Measurements from ENCODE around the gene STXBP1. TPM values are rescaled to one million over a fixed set of nuclear protein-coding genes. Genes with fewer than 3 reads are reported as not detected.

The STXBP1 gene
- total and polyA plus RNA-seq, 9 donors: 5.3 to 19.5 (median 13.1) TPM

GRCh38 chr9:127739614-127740330 lies 127.7 kb downstream of the STXBP1 start:
- H3K27ac ChIP-seq (ENCODE audit: low read length): no peak overlapping the region
- H3K36me3 ChIP-seq (ENCODE audit: control insufficient read depth, insufficient read depth, low read length): peaks cover 20% of the 10 kb centered on the region
- H3K4me1 ChIP-seq (ENCODE audit: control insufficient read depth, insufficient read depth, low read length): peaks cover 12% of the 10 kb centered on the region
- 81% methylated on average over 17 of the region's 19 CpGs for WGBS (ENCODE audit: insufficient coverage)
- no peak for DNase-seq
- H3K27me3 ChIP-seq (ENCODE audit: control insufficient read depth, insufficient read depth, low read length): no peaks in the 10 kb centered on the region
- no peaks in the 10 kb centered on the region for H3K9me3 ChIP-seq (replicated peaks; ENCODE audit: control insufficient read depth, low read depth, low read length)
- no peak overlapping the region for H3K4me3 ChIP-seq (ENCODE audit: low read length)

GRCh38 chr9:127741831-127742434 lies 129.9 kb downstream of the STXBP1 start:
- WGBS (ENCODE audit: insufficient coverage): 34% methylated on average over 35 of the region's 38 CpGs
- H3K9me3 ChIP-seq (replicated peaks; ENCODE audit: control insufficient read depth, low read depth, low read length): no peaks in the 10 kb centered on the region
- peaks cover 29% of the 10 kb centered on the region for H3K36me3 ChIP-seq (ENCODE audit: control insufficient read depth, insufficient read depth, low read length)
- H3K27ac ChIP-seq (ENCODE audit: low read length): no peak overlapping the region
- H3K27me3 ChIP-seq (ENCODE audit: control insufficient read depth, insufficient read depth, low read length): no peaks in the 10 kb centered on the region
- H3K4me1 ChIP-seq (ENCODE audit: control insufficient read depth, insufficient read depth, low read length): peaks cover 6% of the 10 kb centered on the region
- DNase-seq: peak; percentile 72
- H3K4me3 ChIP-seq (ENCODE audit: low read length): no peak overlapping the region

Other genes starting within 250 kb of the STXBP1 start
- 10.2 TPM for gene SLC2A8, start 215.1 kb upstream of the STXBP1 start, total RNA-seq
- gene SLC2A8, start 215.1 kb upstream of the STXBP1 start, polyA plus RNA-seq (ENCODE audit: insufficient read depth in 1 of 8, insufficient read length in 8 of 8, low replicate concordance in 1 of 8): 10 to 100 TPM; 10.0 to 14.5 (median 12.7) TPM
- gene ZNF79, start 187.9 kb upstream of the STXBP1 start, total RNA-seq: 7.8 TPM
- 1 to 10 TPM; 3.4 to 6.2 (median 4.5) TPM for gene ZNF79, start 187.9 kb upstream of the STXBP1 start, polyA plus RNA-seq (ENCODE audit: insufficient read depth in 1 of 8, insufficient read length in 8 of 8, low replicate concordance in 1 of 8)
- 2,837 TPM for gene RPL12, start 160.9 kb upstream of the STXBP1 start, total RNA-seq
- 1,000 to 10,000 TPM; 2,053 to 2,886 (median 2,314) TPM for gene RPL12, start 160.9 kb upstream of the STXBP1 start, polyA plus RNA-seq (ENCODE audit: insufficient read depth in 1 of 8, insufficient read length in 8 of 8, low replicate concordance in 1 of 8)
- gene LRSAM1, start 160.8 kb upstream of the STXBP1 start, total RNA-seq: 5.8 TPM
- 10 to 100 TPM; 10.5 to 13.7 (median 11.6) TPM for gene LRSAM1, start 160.8 kb upstream of the STXBP1 start, polyA plus RNA-seq (ENCODE audit: insufficient read depth in 1 of 8, insufficient read length in 8 of 8, low replicate concordance in 1 of 8)
- not detected for gene CFAP157, start 94.7 kb downstream of the STXBP1 start, total RNA-seq
- 1 to 10 TPM in 6 of 8 donors, under 1 TPM in 2; 0.84 to 2.4 (median 1.3) TPM for gene CFAP157, start 94.7 kb downstream of the STXBP1 start, polyA plus RNA-seq (ENCODE audit: insufficient read depth in 1 of 8, insufficient read length in 8 of 8, low replicate concordance in 1 of 8)
- gene PTRH1, start 103.4 kb downstream of the STXBP1 start, total RNA-seq: 9.4 TPM
- gene PTRH1, start 103.4 kb downstream of the STXBP1 start, polyA plus RNA-seq (ENCODE audit: insufficient read depth in 1 of 8, insufficient read length in 8 of 8, low replicate concordance in 1 of 8): 10 to 100 TPM in 1 of 8 donors, 1 to 10 TPM in 7; 7.5 to 11.1 (median 9.1) TPM
- not detected for gene TTC16, start 103.8 kb downstream of the STXBP1 start, total RNA-seq
- gene TTC16, start 103.8 kb downstream of the STXBP1 start, polyA plus RNA-seq (ENCODE audit: insufficient read depth in 1 of 8, insufficient read length in 8 of 8, low replicate concordance in 1 of 8): under 1 TPM in 5 of 8 donors, not detected in 3; 0.02 to 0.08 (median 0.07) TPM
- 3.7 TPM for gene TOR2A, start 123.0 kb downstream of the STXBP1 start, total RNA-seq
- 10 to 100 TPM in 2 of 8 donors, 1 to 10 TPM in 6; 8.7 to 10.0 (median 9.2) TPM for gene TOR2A, start 123.0 kb downstream of the STXBP1 start, polyA plus RNA-seq (ENCODE audit: insufficient read depth in 1 of 8, insufficient read length in 8 of 8, low replicate concordance in 1 of 8)
- gene SH2D3C, start 166.4 kb downstream of the STXBP1 start, total RNA-seq: 12.4 TPM
- gene SH2D3C, start 166.4 kb downstream of the STXBP1 start, polyA plus RNA-seq (ENCODE audit: insufficient read depth in 1 of 8, insufficient read length in 8 of 8, low replicate concordance in 1 of 8): 10 to 100 TPM; 17.2 to 22.5 (median 20.2) TPM
- 28.4 TPM for gene CDK9, start 173.8 kb downstream of the STXBP1 start, total RNA-seq
- 10 to 100 TPM; 41.3 to 60.5 (median 51.9) TPM for gene CDK9, start 173.8 kb downstream of the STXBP1 start, polyA plus RNA-seq (ENCODE audit: insufficient read depth in 1 of 8, insufficient read length in 8 of 8, low replicate concordance in 1 of 8)
- 34.7 TPM for gene FPGS, start 190.6 kb downstream of the STXBP1 start, total RNA-seq
- gene FPGS, start 190.6 kb downstream of the STXBP1 start, polyA plus RNA-seq (ENCODE audit: insufficient read depth in 1 of 8, insufficient read length in 8 of 8, low replicate concordance in 1 of 8): 10 to 100 TPM; 38.6 to 52.4 (median 45.1) TPM
- gene ENG, start 242.4 kb downstream of the STXBP1 start, total RNA-seq: 9.3 TPM
- gene ENG, start 242.4 kb downstream of the STXBP1 start, polyA plus RNA-seq (ENCODE audit: insufficient read depth in 1 of 8, insufficient read length in 8 of 8, low replicate concordance in 1 of 8): 10 to 100 TPM; 53.3 to 77.3 (median 61.4) TPM